ENCODE results near the gene CDK2AP2. TPM values are rescaled to one million over a fixed set of nuclear protein-coding genes. Genes with fewer than 3 reads are reported as not detected.
A peak's percentile ranks its signal among the peaks of the same experiment; 100 is the strongest.
"Not testable (repeated sequence)": the region's sequence is repeated elsewhere in the genome, so short reads cannot be mapped to it uniquely, and the experiment has no call there.

CDK2AP2 gene
- polyA plus RNA-seq, 3 donors: 47.8 to 80.2 (median 78.5) TPM

DNA sequence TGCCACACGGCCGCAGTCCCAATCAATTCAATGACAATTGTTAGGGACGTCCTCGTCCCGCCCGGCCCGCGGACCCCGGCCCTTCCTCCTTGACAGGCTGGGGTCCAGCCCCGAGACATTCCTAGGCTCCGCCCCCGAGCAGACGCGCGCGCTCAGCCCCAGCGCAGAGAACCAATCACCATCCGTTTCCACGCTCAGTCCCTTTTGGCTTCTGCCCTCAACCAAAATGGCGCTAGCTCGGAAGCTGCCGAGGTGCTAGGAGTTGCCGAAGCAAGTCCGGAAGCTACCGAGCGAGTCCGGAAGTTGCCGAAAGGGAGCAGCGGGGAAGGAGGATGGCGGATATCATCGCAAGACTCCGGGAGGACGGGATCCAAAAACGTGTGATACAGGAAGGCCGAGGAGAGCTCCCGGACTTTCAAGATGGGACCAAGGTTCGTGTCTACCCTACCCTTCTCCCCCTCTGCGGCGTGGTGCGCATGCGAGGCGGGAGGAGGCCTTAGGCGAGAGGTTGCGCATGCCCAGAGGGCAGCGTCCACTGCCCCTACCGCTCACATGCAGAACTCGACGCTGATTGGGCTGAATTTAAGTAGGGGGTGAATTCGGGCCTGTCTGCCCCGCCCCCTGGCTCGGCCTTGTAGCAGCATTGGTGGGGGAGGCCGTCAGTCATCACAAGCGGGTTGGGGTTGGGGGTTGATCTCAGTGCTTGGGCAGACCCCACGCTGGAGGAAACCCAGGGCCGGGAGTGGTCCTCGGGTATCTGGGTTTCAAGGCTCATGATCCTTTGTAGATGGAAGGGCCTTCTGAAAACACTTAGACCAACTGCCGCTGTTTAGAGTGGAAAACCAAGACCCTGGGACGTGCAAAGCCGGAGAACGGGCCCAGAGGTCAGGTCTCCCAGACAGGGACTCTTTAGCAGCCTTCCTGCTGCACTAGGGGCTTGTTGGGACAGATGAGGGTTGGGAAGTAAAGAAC is 24.8 kb downstream of the CDK2AP2 start, which contains the start of gene AIP:
Gene AIP, plus strand, starts transcription at position 200 of the 972 bp plus-strand sequence. Its CDS starts 133 bp downstream, at position 333.
- H3K4me3 Mint-ChIP-seq: peak within 1 kb of the TSS; percentile 88 to 94
- Histone ChIP-seq H3K27me3 (ENCODE audit: control insufficient read depth in 2 of 2, insufficient read depth in 2 of 2, low read length in 2 of 2) (no peaks in the 10 kb centered on the region), H3K36me3 (replicated peaks in 1 of 2; ENCODE audit: control insufficient read depth in 1 of 2, insufficient read depth in 2 of 2, low read length in 2 of 2) (peaks cover 7 to 19% of the 10 kb centered on the region in 2 donors), H3K4me1 (ENCODE audit: control insufficient read depth in 1 of 2, insufficient read depth in 2 of 2, low read length in 2 of 2) (peaks cover 44 to 48% of the 10 kb centered on the region in 2 donors), H3K4me2 (replicated peaks; ENCODE audit: extremely low read depth, low read length, poor library complexity, severe bottlenecking) (peak within 1 kb of the TSS; percentile 62), H3K4me3 (replicated peaks in 1 of 3; ENCODE audit: low read depth in 2 of 3, low read length in 3 of 3) (peak within 1 kb of the TSS; percentile 28 to 80 (median 34)), H3K27ac (ENCODE audit: low read depth in 1 of 2, low read length in 2 of 2) (peak within 1 kb of the TSS; percentile 83 to 93), H3K79me2 (ENCODE audit: insufficient read depth, low read length) (peaks cover 39% of the 10 kb centered on the region), H3K9ac (ENCODE audit: insufficient read depth, low read length, poor library complexity, severe bottlenecking) (peak within 1 kb of the TSS; percentile 62), H3K9me3 (replicated peaks in 1 of 2; ENCODE audit: control insufficient read depth in 1 of 2, insufficient read depth in 1 of 2, low read length in 2 of 2) (no peaks in the 10 kb centered on the region), H2AFZ (ENCODE audit: insufficient read depth, low read depth, low read length, poor library complexity, severe bottlenecking) (peak within 1 kb of the TSS; percentile 86), H4K20me1 (ENCODE audit: insufficient read depth, low read length) (peaks cover 42% of the 10 kb centered on the region)
- peaks cover 0 to 7% (median 2%) of the 10 kb centered on the region in 7 donors for H3K9me3 Mint-ChIP-seq
- intact Hi-C loops (cut with micrococcal nuclease): loop anchor here in 1 of 2 donors (1.0 kb wide), 1 partner anchor 23 kb away; no protein-coding TSS in a partner anchor
- 7% methylated on average over 49 of the region's 60 CpGs for WGBS (ENCODE audit: insufficient coverage)
- peak; percentile 98 for DNase-seq
- peak within 1 kb of the TSS; percentile 94 to 99 (median 97) for H3K27ac Mint-ChIP-seq
- H3K27me3 Mint-ChIP-seq (ENCODE audit: low read depth in 3 of 3): peaks cover 2 to 8% (median 2%) of the 10 kb centered on the region in 3 donors
- peaks cover 21 to 22% of the 10 kb centered on the region in 2 donors for H3K36me3 Mint-ChIP-seq
- H3K4me1 Mint-ChIP-seq: peaks cover 40% of the 10 kb centered on the region
- TF ChIP-seq, protein P1, sequence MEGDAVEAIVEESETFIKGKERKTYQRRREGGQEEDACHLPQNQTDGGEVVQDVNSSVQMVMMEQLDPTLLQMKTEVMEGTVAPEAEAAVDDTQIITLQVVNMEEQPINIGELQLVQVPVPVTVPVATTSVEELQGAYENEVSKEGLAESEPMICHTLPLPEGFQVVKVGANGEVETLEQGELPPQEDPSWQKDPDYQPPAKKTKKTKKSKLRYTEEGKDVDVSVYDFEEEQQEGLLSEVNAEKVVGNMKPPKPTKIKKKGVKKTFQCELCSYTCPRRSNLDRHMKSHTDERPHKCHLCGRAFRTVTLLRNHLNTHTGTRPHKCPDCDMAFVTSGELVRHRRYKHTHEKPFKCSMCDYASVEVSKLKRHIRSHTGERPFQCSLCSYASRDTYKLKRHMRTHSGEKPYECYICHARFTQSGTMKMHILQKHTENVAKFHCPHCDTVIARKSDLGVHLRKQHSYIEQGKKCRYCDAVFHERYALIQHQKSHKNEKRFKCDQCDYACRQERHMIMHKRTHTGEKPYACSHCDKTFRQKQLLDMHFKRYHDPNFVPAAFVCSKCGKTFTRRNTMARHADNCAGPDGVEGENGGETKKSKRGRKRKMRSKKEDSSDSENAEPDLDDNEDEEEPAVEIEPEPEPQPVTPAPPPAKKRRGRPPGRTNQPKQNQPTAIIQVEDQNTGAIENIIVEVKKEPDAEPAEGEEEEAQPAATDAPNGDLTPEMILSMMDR (IDR thresholded peaks at IDR 0.05): no peak

DNA sequence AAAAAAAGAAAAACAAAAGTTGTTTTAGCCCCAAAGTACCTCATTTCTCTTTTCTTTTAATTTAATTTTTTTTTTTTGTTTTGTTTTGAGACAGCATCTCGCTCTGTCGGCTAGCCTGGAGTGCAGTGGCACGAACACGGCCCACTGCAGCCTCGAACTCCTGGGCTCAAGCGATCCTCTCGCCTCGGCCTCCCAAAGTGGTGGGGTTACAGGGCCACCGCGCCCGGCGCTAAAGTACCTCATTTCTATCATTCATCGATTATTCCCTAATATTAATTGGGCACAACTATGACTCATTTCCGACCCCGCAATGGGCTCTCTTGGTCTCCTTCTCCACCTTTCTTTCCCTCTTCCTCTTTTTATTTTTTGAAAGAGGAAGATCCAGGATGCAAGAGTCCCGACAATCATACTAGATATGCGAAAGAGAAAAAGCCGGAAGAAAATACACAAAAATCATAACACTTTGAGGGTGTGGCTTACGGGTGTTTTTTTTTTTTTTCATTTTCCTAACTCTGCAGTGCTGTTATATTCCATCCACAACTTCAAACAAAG is 25.6 kb downstream of the CDK2AP2 start:
- H3K27me3 ChIP-seq (ENCODE audit: control insufficient read depth in 2 of 2, insufficient read depth in 2 of 2, low read length in 2 of 2): no peaks in the 10 kb centered on the region
- peak overlapping the region; percentile 83 to 93 for H3K27ac ChIP-seq (ENCODE audit: low read depth in 1 of 2, low read length in 2 of 2)
- DNase-seq: peak in 2 of 3 donors; percentile 72 to 76
- peak overlapping the region; percentile 62 for H3K4me2 ChIP-seq (replicated peaks; ENCODE audit: extremely low read depth, low read length, poor library complexity, severe bottlenecking)
- H3K27me3 Mint-ChIP-seq (ENCODE audit: low read depth in 3 of 3): peaks cover 2 to 13% (median 4%) of the 10 kb centered on the region in 3 donors
- H3K9ac ChIP-seq (ENCODE audit: insufficient read depth, low read length, poor library complexity, severe bottlenecking): peak overlapping the region; percentile 62
- WGBS (ENCODE audit: insufficient coverage): 44% methylated on average over 6 of the region's 19 CpGs
- no peaks in the 10 kb centered on the region for H3K9me3 ChIP-seq (replicated peaks in 1 of 2; ENCODE audit: control insufficient read depth in 1 of 2, insufficient read depth in 1 of 2, low read length in 2 of 2)
- peaks cover 14 to 15% of the 10 kb centered on the region in 2 donors for H3K36me3 Mint-ChIP-seq
- peak overlapping the region; percentile 88 to 94 for H3K4me3 Mint-ChIP-seq
- peaks cover 34% of the 10 kb centered on the region for H4K20me1 ChIP-seq (ENCODE audit: insufficient read depth, low read length)
- H3K36me3 ChIP-seq (replicated peaks in 1 of 2; ENCODE audit: control insufficient read depth in 1 of 2, insufficient read depth in 2 of 2, low read length in 2 of 2): peaks cover 0 to 11% of the 10 kb centered on the region in 2 donors
- intact Hi-C loops (cut with micrococcal nuclease): no loop called here
- H3K4me1 ChIP-seq (ENCODE audit: control insufficient read depth in 1 of 2, insufficient read depth in 2 of 2, low read length in 2 of 2): peaks cover 44 to 48% of the 10 kb centered on the region in 2 donors
- H3K4me1 Mint-ChIP-seq: peaks cover 40% of the 10 kb centered on the region
- peaks cover 36% of the 10 kb centered on the region for H3K79me2 ChIP-seq (ENCODE audit: insufficient read depth, low read length)
- H3K27ac Mint-ChIP-seq: peak overlapping the region; percentile 94 to 99 (median 97)
- peak overlapping the region; percentile 86 for H2AFZ ChIP-seq (ENCODE audit: insufficient read depth, low read depth, low read length, poor library complexity, severe bottlenecking)
- H3K4me3 ChIP-seq (replicated peaks in 1 of 3; ENCODE audit: low read depth in 2 of 3, low read length in 3 of 3): peak overlapping the region; percentile 28 to 80 (median 34)
- peaks cover 0 to 8% (median 2%) of the 10 kb centered on the region in 7 donors for H3K9me3 Mint-ChIP-seq
- TF ChIP-seq, protein P1 (IDR thresholded peaks at IDR 0.05): no peak

DNA sequence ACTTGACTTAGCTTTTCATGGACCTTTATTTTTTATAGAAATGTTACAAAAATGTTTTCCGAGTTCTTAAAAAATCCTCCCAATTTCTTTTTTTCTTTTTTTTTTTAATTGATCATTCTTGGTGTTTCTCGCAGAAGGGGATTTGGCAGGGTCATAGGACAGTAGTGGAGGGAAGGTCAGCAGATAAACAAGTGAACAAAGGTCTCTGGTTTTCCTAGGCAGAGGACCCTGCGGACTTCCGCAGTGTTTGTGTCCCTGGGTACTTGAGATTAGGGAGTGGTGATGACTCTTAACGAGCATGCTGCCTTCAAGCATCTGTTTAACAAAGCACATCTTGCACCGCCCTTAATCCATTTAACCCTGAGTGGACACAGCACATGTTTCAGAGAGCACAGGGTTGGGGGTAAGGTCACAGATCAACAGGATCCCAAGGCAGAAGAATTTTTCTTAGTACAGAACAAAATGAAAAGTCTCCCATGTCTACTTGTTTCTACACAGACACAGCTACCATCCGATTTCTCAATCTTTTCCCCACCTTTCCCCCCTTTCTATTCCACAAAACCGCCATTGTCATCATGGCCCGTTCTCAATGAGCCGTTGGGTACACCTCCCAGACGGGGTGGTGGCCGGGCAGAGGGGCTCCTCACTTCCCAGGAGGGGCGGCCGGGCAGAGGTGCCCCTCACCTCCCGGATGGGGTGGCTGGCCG is 30.5 kb downstream of the CDK2AP2 start:
- H3K9ac ChIP-seq (ENCODE audit: insufficient read depth, low read length, poor library complexity, severe bottlenecking); H3K27ac ChIP-seq (ENCODE audit: low read depth in 1 of 2, low read length in 2 of 2); H3K4me1 Mint-ChIP-seq; H3K79me2 ChIP-seq (ENCODE audit: insufficient read depth, low read length); H3K27ac Mint-ChIP-seq; H3K9me3 ChIP-seq (replicated peaks in 1 of 2; ENCODE audit: control insufficient read depth in 1 of 2, insufficient read depth in 1 of 2, low read length in 2 of 2); DNase-seq; H3K4me3 ChIP-seq (replicated peaks in 1 of 3; ENCODE audit: low read depth in 2 of 3, low read length in 3 of 3); H3K36me3 ChIP-seq (replicated peaks in 1 of 2; ENCODE audit: control insufficient read depth in 1 of 2, insufficient read depth in 2 of 2, low read length in 2 of 2); H3K4me2 ChIP-seq (replicated peaks; ENCODE audit: extremely low read depth, low read length, poor library complexity, severe bottlenecking); H3K27me3 ChIP-seq (ENCODE audit: control insufficient read depth in 2 of 2, insufficient read depth in 2 of 2, low read length in 2 of 2); H3K36me3 Mint-ChIP-seq; H2AFZ ChIP-seq (ENCODE audit: insufficient read depth, low read depth, low read length, poor library complexity, severe bottlenecking); H3K9me3 Mint-ChIP-seq; H4K20me1 ChIP-seq (ENCODE audit: insufficient read depth, low read length); intact Hi-C loops (cut with micrococcal nuclease): not testable (repeated sequence)
- H3K4me1 ChIP-seq (ENCODE audit: control insufficient read depth in 1 of 2, insufficient read depth in 2 of 2, low read length in 2 of 2): peaks cover 9 to 11% of the 10 kb centered on the region in 2 donors
- peaks cover 9 to 15% (median 9%) of the 10 kb centered on the region in 3 donors for H3K27me3 Mint-ChIP-seq (ENCODE audit: low read depth in 3 of 3)
- WGBS (ENCODE audit: insufficient coverage): 54% methylated on average over 3 of the region's 16 CpGs
- peak overlapping the region in 1 of 2 donors; percentile 42 for H3K4me3 Mint-ChIP-seq

Measured in CD14-positive monocyte (primary cell).